GM12891 (cell line): ENCODE results near the gene IL31RA.

Experiments used
- DNase-seq: peaks from one replicate; pipeline ENCODE4 v3.0.0; 2011; ENCODE audit warnings: low spot score; ENCODE audit not compliant: insufficient read length
- FAIRE-seq: peaks from 2 replicates; lab custom pipeline; 2011; peaks lifted over from hg19 to GRCh38; lab: Jason Lieb, UNC
- PAX5 ChIP-seq: IDR thresholded peaks from 2 replicates; pipeline ENCODE4 v1.6.1; 2011; ENCODE audit warnings: low read length, moderate library complexity, mild to moderate bottlenecking; ENCODE audit not compliant: insufficient read depth, severe bottlenecking
- POLR2A ChIP-seq: IDR thresholded peaks from 2 replicates; pipeline ENCODE4 v1.6.1; 2011; ENCODE audit warnings: low read depth, low read length, control low read depth
- POLR2AphosphoS5 ChIP-seq: IDR thresholded peaks from 2 replicates; pipeline ENCODE4 v1.6.1; 2011; ENCODE audit warnings: low read depth, low read length, control low read depth
- POU2F2 ChIP-seq: IDR thresholded peaks from 2 replicates; pipeline ENCODE4 v1.6.1; 2011; ENCODE audit warnings: low read depth, mild to moderate bottlenecking, control low read depth, low read length, moderate library complexity
- SPI1 ChIP-seq: IDR thresholded peaks from 2 replicates; pipeline ENCODE4 v1.6.1; 2011; ENCODE audit warnings: low read depth, low read length, control low read depth
- TAF1 ChIP-seq: IDR thresholded peaks from 2 replicates; pipeline ENCODE4 v1.6.1; 2011; ENCODE audit warnings: low read depth, low read length, control low read depth

The IL31RA gene

GRCh38 chr5:55858104-55858503, 6.9 kb downstream of the IL31RA start:
- TF ChIP-seq POU2F2: no peak
- no peak for DNase-seq
- FAIRE-seq: no peak

- FAIRE-seq (no peak), DNase-seq (no peak)
- TF ChIP-seq POLR2AphosphoS5 (no peak), SPI1 (no peak), POLR2A (no peak), POU2F2 (no peak), TAF1 (no peak), PAX5 (no peak)
These were observed 9.1 kb downstream of the IL31RA start for GRCh38 chr5:55860288-55860687.

- TF ChIP-seq PAX5: no peak
- TF ChIP-seq SPI1: no peak
- TF ChIP-seq POLR2AphosphoS5: no peak
- TF ChIP-seq POU2F2: no peak
- TF ChIP-seq TAF1: no peak
- no peak for TF ChIP-seq POLR2A
- FAIRE-seq (no peak), DNase-seq (no peak)
These were observed 9.6 kb downstream of the IL31RA start for GRCh38 chr5:55860709-55861108.

- DNase-seq (no peak), FAIRE-seq (peak; percentile 40)
- no peak for TF ChIP-seq POLR2A
- no peak for TF ChIP-seq TAF1
These were observed 13.7 kb downstream of the IL31RA start for GRCh38 chr5:55864606-55865541.

- no peak for DNase-seq
- no peak for TF ChIP-seq POU2F2
- no peak for FAIRE-seq
These were observed 14.7 kb downstream of the IL31RA start for GRCh38 chr5:55865831-55866230.

GRCh38 chr5:55866485-55866884, 15.3 kb downstream of the IL31RA start:
- FAIRE-seq: no peak
- DNase-seq: no peak
- no peak for TF ChIP-seq POLR2AphosphoS5
- no peak for TF ChIP-seq PAX5
- no peak for TF ChIP-seq TAF1
- no peak for TF ChIP-seq SPI1
- TF ChIP-seq POU2F2: no peak
- TF ChIP-seq POLR2A: no peak

GRCh38 chr5:55866934-55867333, 15.8 kb downstream of the IL31RA start:
- DNase-seq (no peak), FAIRE-seq (no peak)
- TF ChIP-seq TAF1: no peak
- no peak for TF ChIP-seq POLR2AphosphoS5

- no peak for DNase-seq
- FAIRE-seq: no peak
These were observed 17.7 kb downstream of the IL31RA start for GRCh38 chr5:55868846-55869245.

GRCh38 chr5:55869847-55870246, 18.7 kb downstream of the IL31RA start:
- FAIRE-seq: no peak
- TF ChIP-seq POLR2A (no peak), SPI1 (no peak), POLR2AphosphoS5 (no peak), POU2F2 (no peak), TAF1 (no peak), PAX5 (no peak)
- no peak for DNase-seq

More at GRCh38 chr5:55868846-55869245, 17.7 kb downstream of the IL31RA start:
- no peak for TF ChIP-seq POU2F2
- TF ChIP-seq TAF1: no peak
- TF ChIP-seq SPI1: no peak
- TF ChIP-seq POLR2AphosphoS5: no peak
- no peak for TF ChIP-seq POLR2A
- TF ChIP-seq PAX5: no peak

- no peak for TF ChIP-seq SPI1
- no peak for TF ChIP-seq PAX5
- TF ChIP-seq POU2F2: no peak
- TF ChIP-seq POLR2AphosphoS5: no peak
- TF ChIP-seq POLR2A: no peak
- TF ChIP-seq TAF1: no peak
- DNase-seq: no peak
- no peak for FAIRE-seq
These were observed 22.1 kb downstream of the IL31RA start for GRCh38 chr5:55873234-55873633.
